ENCODE data around the gene ZBTB32. TPM values are rescaled to one million over a fixed set of nuclear protein-coding genes. Genes with fewer than 3 reads are reported as not detected.

Gene ZBTB32
- total RNA-seq, 2 donors from 2014 or later, result 147 to 192 TPM

DNA sequence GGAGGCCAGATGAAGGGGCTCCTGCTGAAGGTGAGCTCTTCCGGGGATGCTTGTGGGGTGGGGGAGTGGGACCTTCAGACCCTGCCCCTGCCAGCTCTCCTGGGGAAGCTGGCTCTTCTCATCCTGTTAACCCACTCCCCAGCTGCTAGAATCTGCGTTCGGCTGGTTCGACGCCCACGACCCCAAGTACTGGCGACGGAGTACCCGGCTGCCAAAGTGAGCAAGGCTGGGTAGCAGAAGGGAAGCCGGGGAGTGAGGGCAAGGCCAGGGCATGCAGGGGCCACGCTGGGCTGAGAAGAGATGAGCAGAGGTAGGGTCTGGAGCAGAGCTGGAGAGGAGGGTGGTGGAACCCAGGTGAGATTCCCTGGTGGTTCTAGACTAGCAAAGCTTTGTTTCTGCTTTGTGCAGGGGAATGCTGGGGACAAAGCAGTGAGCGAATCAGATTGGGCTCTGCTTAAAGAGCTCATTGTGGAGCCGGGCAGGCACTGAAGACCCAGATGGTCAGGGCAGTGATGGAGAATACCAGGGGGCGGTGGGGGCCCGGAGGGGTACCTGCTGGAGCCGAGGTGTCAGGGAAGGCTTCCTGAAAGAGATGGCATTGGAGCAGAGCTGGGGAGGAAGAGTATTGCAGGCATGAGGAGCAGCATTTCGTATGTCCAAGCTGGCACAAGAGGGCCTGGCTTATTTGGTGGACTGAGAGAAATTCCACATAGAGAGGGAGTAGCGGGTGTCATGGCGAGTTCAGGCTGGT lies 23.8 kb downstream of the ZBTB32 start:
- Mint-ChIP-seq H3K27me3 (ENCODE audit: low read depth) (no peaks in the 10 kb centered on the region), H3K4me1 (ENCODE audit: low read depth) (no peaks in the 10 kb centered on the region), H3K36me3 (ENCODE audit: insufficient read depth in 2 of 2) (peaks cover 18 to 21% of the 10 kb centered on the region in 2 donors), H3K27ac (no peak overlapping the region), H3K9me3 (no peaks in the 10 kb centered on the region), H3K4me3 (no peak overlapping the region)
- DNase-seq (no peak), ATAC-seq (replicated peaks in 1 of 2) (no peak)

DNA sequence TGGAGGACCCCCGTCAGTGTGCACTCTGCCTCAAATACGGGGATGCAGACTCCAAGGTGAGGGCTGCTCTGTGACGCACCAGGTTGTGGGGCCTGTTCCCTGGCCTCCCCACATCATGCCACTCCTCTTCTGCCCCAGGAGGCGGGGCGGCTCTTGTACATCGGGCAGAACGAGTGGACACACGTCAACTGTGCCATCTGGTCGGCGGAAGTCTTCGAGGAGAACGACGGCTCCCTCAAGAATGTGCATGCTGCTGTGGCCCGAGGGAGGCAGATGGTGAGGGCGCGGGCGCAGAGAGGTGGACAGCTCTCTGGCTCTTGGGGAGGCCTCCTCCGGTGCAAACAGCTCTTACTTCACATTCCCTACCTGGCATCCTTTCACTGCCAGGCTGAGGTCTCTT lies 24.7 kb downstream of the ZBTB32 start:
- no peak for DNase-seq
- Mint-ChIP-seq H3K9me3 (no peaks in the 10 kb centered on the region), H3K4me3 (no peak overlapping the region), H3K27ac (no peak overlapping the region), H3K4me1 (ENCODE audit: low read depth) (peaks cover 3% of the 10 kb centered on the region), H3K36me3 (ENCODE audit: insufficient read depth in 2 of 2) (peaks cover 13 to 16% of the 10 kb centered on the region in 2 donors), H3K27me3 (ENCODE audit: low read depth) (no peaks in the 10 kb centered on the region)
- ATAC-seq (replicated peaks in 1 of 2), result no peak

GRCh38 chr19:35729763-35730162 lies 25.4 kb downstream of the ZBTB32 start:
- Mint-ChIP-seq H3K9me3 (no peaks in the 10 kb centered on the region), H3K36me3 (ENCODE audit: insufficient read depth in 2 of 2) (peaks cover 12 to 17% of the 10 kb centered on the region in 2 donors), H3K4me1 (ENCODE audit: low read depth) (peaks cover 10% of the 10 kb centered on the region), H3K27me3 (ENCODE audit: low read depth) (no peaks in the 10 kb centered on the region), H3K4me3 (no peak overlapping the region), H3K27ac (no peak overlapping the region)
- ATAC-seq (replicated peaks in 1 of 2), result no peak
- no peak for DNase-seq

DNA sequence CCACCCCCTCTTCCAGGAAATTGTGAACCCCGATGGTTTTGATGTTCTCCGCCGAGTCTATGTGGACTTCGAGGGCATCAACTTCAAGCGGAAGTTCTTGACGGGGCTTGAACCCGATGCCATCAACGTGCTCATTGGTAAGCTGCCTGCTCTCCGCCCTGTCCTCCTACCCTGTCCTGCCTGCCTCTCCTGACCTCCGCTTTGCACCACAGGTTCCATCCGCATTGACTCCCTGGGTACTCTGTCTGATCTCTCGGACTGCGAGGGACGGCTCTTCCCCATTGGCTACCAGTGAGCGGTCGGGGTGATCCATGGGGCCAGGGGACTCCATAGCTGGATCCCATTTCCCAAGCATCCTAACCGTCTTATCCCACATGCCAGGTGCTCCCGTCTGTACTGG lies 26.0 kb downstream of the ZBTB32 start:
- DNase-seq (no peak), ATAC-seq (replicated peaks in 1 of 2) (no peak)
- Mint-ChIP-seq H3K4me3 (no peak overlapping the region), H3K9me3 (no peaks in the 10 kb centered on the region), H3K4me1 (ENCODE audit: low read depth) (peaks cover 12% of the 10 kb centered on the region), H3K27me3 (ENCODE audit: low read depth) (no peaks in the 10 kb centered on the region), H3K36me3 (ENCODE audit: insufficient read depth in 2 of 2) (peaks cover 12 to 19% of the 10 kb centered on the region in 2 donors), H3K27ac (peak overlapping the region; percentile 61)

DNA sequence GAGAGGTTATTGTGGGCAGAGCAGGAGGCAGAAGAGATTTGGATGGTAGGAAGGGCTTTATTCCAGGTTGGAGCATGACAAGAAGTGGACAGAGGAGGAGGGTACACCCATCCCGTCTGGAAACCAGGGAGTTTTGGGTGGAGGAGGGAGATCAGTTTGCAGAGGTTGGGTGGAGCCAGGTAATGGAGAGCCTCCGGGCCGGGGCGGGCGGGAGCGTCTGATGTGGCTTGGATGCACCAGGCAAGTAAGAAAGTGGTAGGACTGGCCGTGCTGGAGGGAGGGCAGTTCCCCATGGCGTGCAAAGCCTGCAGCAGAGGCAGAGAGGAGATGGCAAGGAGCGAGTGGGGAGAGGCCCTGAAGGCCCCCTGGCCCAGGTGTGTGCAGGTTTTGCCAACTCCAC lies 27.0 kb downstream of the ZBTB32 start:
- Mint-ChIP-seq H3K36me3 (ENCODE audit: insufficient read depth in 2 of 2) (peaks cover 15 to 19% of the 10 kb centered on the region in 2 donors), H3K4me1 (ENCODE audit: low read depth) (peaks cover 13% of the 10 kb centered on the region), H3K4me3 (no peak overlapping the region), H3K9me3 (no peaks in the 10 kb centered on the region), H3K27me3 (ENCODE audit: low read depth) (no peaks in the 10 kb centered on the region), H3K27ac (no peak overlapping the region)
- DNase-seq (no peak), ATAC-seq (replicated peaks in 1 of 2) (peak in 1 of 2 donors; percentile 1)

GRCh38 chr19:35731779-35732405 lies 27.5 kb downstream of the ZBTB32 start:
- Mint-ChIP-seq H3K9me3 (no peaks in the 10 kb centered on the region), H3K4me3 (no peak overlapping the region), H3K27ac (no peak overlapping the region), H3K27me3 (ENCODE audit: low read depth) (no peaks in the 10 kb centered on the region), H3K36me3 (ENCODE audit: insufficient read depth in 2 of 2) (peaks cover 14 to 23% of the 10 kb centered on the region in 2 donors), H3K4me1 (ENCODE audit: low read depth) (peaks cover 18% of the 10 kb centered on the region)
- ATAC-seq (replicated peaks in 1 of 2) (peak in 1 of 2 donors; percentile 6), DNase-seq (no peak)

DNA sequence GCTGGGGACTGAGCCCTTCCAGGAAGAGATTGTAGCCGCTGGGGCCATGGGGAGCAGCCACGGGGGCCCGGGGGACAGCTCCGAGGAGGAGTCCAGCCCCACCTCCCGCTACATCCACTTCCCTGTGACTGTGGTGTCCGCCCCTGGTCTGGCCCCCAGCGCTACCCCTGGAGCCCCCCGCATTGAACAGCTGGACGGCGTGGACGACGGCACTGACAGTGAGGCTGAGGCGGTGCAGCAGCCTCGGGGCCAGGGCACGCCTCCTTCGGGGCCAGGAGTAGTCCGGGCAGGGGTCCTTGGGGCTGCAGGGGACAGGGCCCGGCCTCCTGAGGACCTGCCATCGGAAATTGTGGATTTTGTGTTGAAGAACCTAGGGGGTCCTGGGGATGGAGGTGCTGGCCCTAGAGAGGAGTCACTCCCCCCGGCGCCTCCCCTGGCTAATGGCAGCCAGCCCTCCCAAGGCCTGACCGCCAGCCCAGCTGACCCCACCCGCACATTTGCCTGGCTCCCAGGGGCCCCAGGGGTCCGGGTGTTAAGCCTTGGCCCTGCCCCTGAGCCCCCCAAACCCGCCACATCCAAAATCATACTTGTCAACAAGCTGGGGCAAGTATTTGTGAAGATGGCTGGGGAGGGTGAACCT lies 28.3 kb downstream of the ZBTB32 start:
- H3K27me3 Mint-ChIP-seq (ENCODE audit: low read depth), result no peaks in the 10 kb centered on the region
- no peak overlapping the region for H3K4me3 Mint-ChIP-seq
- DNase-seq (no peak), ATAC-seq (replicated peaks in 1 of 2) (no peak)
- no peaks in the 10 kb centered on the region for H3K9me3 Mint-ChIP-seq
- peaks cover 13 to 24% of the 10 kb centered on the region in 2 donors for H3K36me3 Mint-ChIP-seq (ENCODE audit: insufficient read depth in 2 of 2)
- peaks cover 26% of the 10 kb centered on the region for H3K4me1 Mint-ChIP-seq (ENCODE audit: low read depth)
- no peak overlapping the region for H3K27ac Mint-ChIP-seq

DNA sequence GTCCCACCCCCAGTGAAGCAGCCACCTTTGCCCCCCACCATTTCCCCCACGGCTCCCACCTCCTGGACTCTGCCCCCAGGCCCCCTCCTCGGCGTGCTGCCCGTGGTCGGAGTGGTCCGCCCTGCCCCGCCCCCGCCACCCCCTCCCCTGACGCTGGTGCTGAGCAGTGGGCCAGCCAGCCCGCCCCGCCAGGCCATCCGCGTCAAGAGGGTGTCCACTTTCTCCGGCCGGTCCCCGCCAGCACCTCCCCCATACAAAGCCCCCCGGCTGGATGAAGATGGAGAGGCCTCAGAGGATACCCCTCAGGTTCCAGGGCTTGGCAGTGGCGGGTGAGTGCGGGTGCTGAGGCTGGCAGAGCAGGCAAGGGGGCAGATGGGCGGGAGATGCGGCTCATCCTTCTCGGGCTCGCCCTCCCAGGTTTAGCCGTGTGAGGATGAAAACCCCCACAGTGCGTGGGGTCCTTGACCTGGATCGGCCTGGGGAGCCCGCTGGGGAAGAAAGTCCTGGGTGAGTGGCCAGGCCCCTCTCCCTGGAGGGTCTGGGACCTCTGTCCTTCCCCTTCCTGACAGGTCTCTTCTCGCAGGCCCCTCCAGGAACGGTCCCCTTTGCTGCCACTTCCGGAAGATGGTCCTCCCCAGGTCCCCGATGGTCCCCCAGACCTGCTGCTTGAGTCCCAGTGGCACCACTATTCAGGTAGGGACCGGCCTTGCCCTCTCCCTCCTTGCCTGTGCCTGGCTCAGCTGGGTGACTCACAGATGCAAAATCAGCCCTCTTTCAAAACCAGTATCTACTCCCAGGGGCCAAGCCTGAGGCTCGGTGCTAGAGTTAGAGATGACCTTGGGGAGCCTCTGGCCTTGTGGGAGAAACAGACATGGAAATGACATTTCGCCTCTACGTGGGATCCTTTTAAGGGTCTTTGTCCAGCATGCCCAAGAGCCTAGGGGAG lies 29.1 kb downstream of the ZBTB32 start:
- H3K4me3 Mint-ChIP-seq, result no peak overlapping the region
- no peaks in the 10 kb centered on the region for H3K27me3 Mint-ChIP-seq (ENCODE audit: low read depth)
- DNase-seq, result no peak
- peaks cover 10 to 18% of the 10 kb centered on the region in 2 donors for H3K36me3 Mint-ChIP-seq (ENCODE audit: insufficient read depth in 2 of 2)
- peak overlapping the region; percentile 10 for H3K27ac Mint-ChIP-seq
- H3K9me3 Mint-ChIP-seq, result no peaks in the 10 kb centered on the region
- H3K4me1 Mint-ChIP-seq (ENCODE audit: low read depth), result peaks cover 27% of the 10 kb centered on the region
- no peak for ATAC-seq (replicated peaks in 1 of 2)

- ATAC-seq (replicated peaks in 1 of 2) (no peak), DNase-seq (no peak)
- Mint-ChIP-seq H3K36me3 (ENCODE audit: insufficient read depth in 2 of 2) (peaks cover 10 to 20% of the 10 kb centered on the region in 2 donors), H3K27me3 (ENCODE audit: low read depth) (no peaks in the 10 kb centered on the region), H3K4me3 (no peak overlapping the region), H3K4me1 (ENCODE audit: low read depth) (peaks cover 27% of the 10 kb centered on the region), H3K27ac (peak overlapping the region; percentile 70), H3K9me3 (no peaks in the 10 kb centered on the region)
Measured at GRCh38 chr19:35734273-35734672, 29.9 kb downstream of the ZBTB32 start.

GRCh38 chr19:35734889-35735288 lies 30.5 kb downstream of the ZBTB32 start:
- no peaks in the 10 kb centered on the region for H3K9me3 Mint-ChIP-seq
- H3K4me3 Mint-ChIP-seq, result no peak overlapping the region
- no peak for DNase-seq
- H3K27me3 Mint-ChIP-seq (ENCODE audit: low read depth), result no peaks in the 10 kb centered on the region
- H3K4me1 Mint-ChIP-seq (ENCODE audit: low read depth), result peaks cover 27% of the 10 kb centered on the region
- H3K27ac Mint-ChIP-seq, result peak overlapping the region; percentile 70
- H3K36me3 Mint-ChIP-seq (ENCODE audit: insufficient read depth in 2 of 2), result peaks cover 10 to 20% of the 10 kb centered on the region in 2 donors
- ATAC-seq (replicated peaks in 1 of 2), result no peak

DNA sequence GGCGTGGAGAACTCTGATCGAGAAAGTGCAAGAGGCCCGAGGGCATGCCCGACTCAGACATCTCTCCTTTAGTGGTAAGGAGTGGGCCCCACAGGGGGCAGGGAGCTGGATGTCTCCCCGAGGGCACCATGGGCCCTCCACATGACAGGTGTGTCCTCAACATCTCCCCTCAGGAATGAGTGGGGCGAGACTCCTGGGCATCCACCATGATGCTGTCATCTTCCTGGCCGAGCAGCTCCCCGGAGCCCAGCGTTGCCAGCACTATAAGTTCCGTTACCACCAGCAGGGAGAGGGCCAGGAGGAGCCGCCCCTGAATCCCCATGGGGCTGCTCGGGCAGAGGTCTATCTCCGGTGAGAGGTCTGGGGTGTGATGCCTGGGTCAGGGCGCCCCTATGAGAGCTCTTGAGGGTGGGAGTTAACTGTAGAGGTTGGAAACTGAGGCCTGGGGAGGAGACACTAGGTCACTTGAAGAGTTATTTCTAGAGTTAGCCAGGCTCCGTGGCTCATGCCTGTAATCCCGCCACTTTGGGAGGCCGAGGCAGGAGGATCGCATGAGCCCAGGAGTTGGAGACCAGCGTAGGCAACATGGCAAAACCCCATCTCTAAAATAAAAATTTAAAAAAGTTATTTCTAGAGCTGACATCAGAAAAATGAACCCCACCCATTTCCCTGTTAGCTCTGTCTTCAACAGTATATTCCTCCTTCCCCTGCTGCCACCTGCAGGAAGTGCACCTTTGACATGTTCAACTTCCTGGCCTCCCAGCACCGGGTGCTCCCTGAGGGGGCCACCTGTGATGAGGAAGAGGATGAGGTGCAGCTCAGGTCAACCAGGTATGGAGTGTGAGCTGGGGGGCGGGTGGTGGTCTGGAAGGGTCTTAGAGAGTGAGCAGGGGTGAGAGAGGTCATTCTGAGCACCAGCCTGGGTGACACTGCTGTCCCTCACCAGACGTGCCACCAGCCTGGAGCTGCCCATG lies 32.8 kb downstream of the ZBTB32 start:
- Mint-ChIP-seq H3K4me1 (ENCODE audit: low read depth) (peaks cover 30% of the 10 kb centered on the region), H3K27ac (peak overlapping the region; percentile 82), H3K36me3 (ENCODE audit: insufficient read depth in 2 of 2) (peaks cover 9 to 21% of the 10 kb centered on the region in 2 donors), H3K9me3 (no peaks in the 10 kb centered on the region), H3K27me3 (ENCODE audit: low read depth) (no peaks in the 10 kb centered on the region), H3K4me3 (no peak overlapping the region)
- DNase-seq (no peak), ATAC-seq (replicated peaks in 1 of 2) (no peak)
